A673 (cell line): ENCODE results near the gene FHIT. TPM values are rescaled to one million over a fixed set of nuclear protein-coding genes. Genes with fewer than 3 reads are reported as not detected.

ENCODE experiments used
- BruUV-seq: library from RNA; stranded (reverse); fragments of 400-500 nt; replicated peaks from 2 replicates; lab custom pipeline; 2021; lab: Mats Ljungman, UMichigan
- CTCF ChIA-PET: fragments of 300-600 bp; sonication (Branson Sonifier 250); formaldehyde crosslinking; loops from one replicate; lab custom pipeline; 2022; ENCODE audit warnings: antibody characterized with exemption; lab: Charles Lee
- POLR2A ChIA-PET: fragments of 300-600 bp; sonication (Branson Sonifier 250); formaldehyde crosslinking; loops from one replicate; lab custom pipeline; 2022; ENCODE audit warnings: antibody characterized with exemption; ENCODE audit not compliant: low non-redundant PET; lab: Charles Lee
- DNase-seq: peaks from one replicate; pipeline ENCODE4 v3.0.0-alpha.2; 2015; ENCODE audit warnings: low spot score
- H3K27ac ChIP-seq: fragments of 200-600 bp; sonication (generic); 2 replicates; pipeline ENCODE4 v1.5.1; 2016; ENCODE audit warnings: mixed run types, low read depth, mild to moderate bottlenecking, mixed read lengths, antibody characterized with exemption, low read length; ENCODE audit not compliant: poor library complexity, severe bottlenecking
- H3K27me3 ChIP-seq: fragments of 200-600 bp; sonication (generic); replicated peaks from 2 replicates; pipeline ENCODE4 v1.6.1; 2017; ENCODE audit warnings: mixed run types, low read depth, mild to moderate bottlenecking, mixed read lengths, antibody characterized with exemption, low read length; ENCODE audit not compliant: insufficient read depth, poor library complexity
- H3K36me3 ChIP-seq: fragments of 200-600 bp; sonication (generic); 2 replicates; pipeline ENCODE4 v1.6.1; 2016; ENCODE audit warnings: mixed run types, mild to moderate bottlenecking, mixed read lengths, antibody characterized with exemption, low read length; ENCODE audit not compliant: insufficient read depth, poor library complexity, severe bottlenecking
- H3K4me1 ChIP-seq: fragments of 200-600 bp; sonication (generic); 2 replicates; pipeline ENCODE4 v1.6.1; 2017; ENCODE audit warnings: mixed run types, mild to moderate bottlenecking, mixed read lengths, antibody characterized with exemption, low read length; ENCODE audit not compliant: insufficient read depth, poor library complexity, severe bottlenecking
- H3K4me3 ChIP-seq: fragments of 200-600 bp; sonication (generic); 2 replicates; pipeline ENCODE4 v1.5.1; 2016; ENCODE audit warnings: low read depth, mixed run types, mild to moderate bottlenecking, mixed read lengths, low read length; ENCODE audit not compliant: poor library complexity, severe bottlenecking
- H3K9me3 ChIP-seq: fragments of 200-600 bp; sonication (generic); 2 replicates; pipeline ENCODE4 v1.6.1; 2016; ENCODE audit warnings: mixed run types, low read depth, mild to moderate bottlenecking, mixed read lengths, antibody characterized with exemption, low read length; ENCODE audit not compliant: poor library complexity, severe bottlenecking
- CTCF ChIP-seq: fragments of 300-800, 200-600 bp; sonication (generic); conservative IDR thresholded peaks from 2 replicates; pipeline ENCODE4 v1.5.1; 2017; ENCODE audit warnings: low read depth, mild to moderate bottlenecking, antibody characterized with exemption, low read length, moderate library complexity, mixed read lengths
- EZH2 ChIP-seq: fragments of 200-600 bp; sonication (generic); IDR thresholded peaks from 2 replicates; pipeline ENCODE4 v1.6.1; 2017; ENCODE audit warnings: borderline replicate concordance, low read depth, mild to moderate bottlenecking, mixed read lengths, antibody characterized with exemption, low read length; ENCODE audit not compliant: poor library complexity, severe bottlenecking
- intact Hi-C: fragments of 100-400 bp; cut with micrococcal nuclease; formaldehyde crosslinking; loops from one replicate; pipeline ENCODE4 v1.10.0; 2022; ENCODE audit not compliant: unreplicated experiment
- total RNA-seq: library from RNA; stranded (reverse); gene quantifications from 2 replicates; pipeline ENCODE4 v1.2.3, GENCODE V29; 2021

FHIT gene
- total RNA-seq, 1 experiment from 2014 or later: not detected

- Histone ChIP-seq H3K36me3 (no peaks in the 10 kb centered on the region), H3K4me3 (no peak overlapping the region), H3K27me3 (no peaks in the 10 kb centered on the region), H3K4me1 (no peaks in the 10 kb centered on the region), H3K27ac (no peak overlapping the region), H3K9me3 (no peaks in the 10 kb centered on the region)
- POLR2A ChIA-PET: no interaction called here
- TF ChIP-seq CTCF (no peak), EZH2 (no peak)
- no TSS peak for BruUV-seq
- intact Hi-C loops: no loop called here
- CTCF ChIA-PET: no interaction called here
- DNase-seq: no peak
Observed at GRCh38 chr3:60276615-60277014, 974.6 kb downstream of the FHIT start.

- H3K27ac ChIP-seq: no peak overlapping the region
- ChIA-PET POLR2A (no interaction called here), CTCF (no interaction called here)
- TF ChIP-seq EZH2 (no peak), CTCF (no peak)
- intact Hi-C loops: no loop called here
- DNase-seq: no peak
- H3K4me3 ChIP-seq: no peak overlapping the region
- H3K36me3 ChIP-seq: no peaks in the 10 kb centered on the region
- H3K27me3 ChIP-seq: no peaks in the 10 kb centered on the region
- no TSS peak for BruUV-seq
- H3K9me3 ChIP-seq: no peaks in the 10 kb centered on the region
- H3K4me1 ChIP-seq: no peaks in the 10 kb centered on the region
Observed at GRCh38 chr3:60274646-60275045, 976.6 kb downstream of the FHIT start.

GRCh38 chr3:60274098-60274497 lies 977.2 kb downstream of the FHIT start:
- Histone ChIP-seq H3K27me3 (no peaks in the 10 kb centered on the region), H3K36me3 (no peaks in the 10 kb centered on the region), H3K4me1 (no peaks in the 10 kb centered on the region), H3K9me3 (no peaks in the 10 kb centered on the region), H3K4me3 (no peak overlapping the region), H3K27ac (no peak overlapping the region)
- intact Hi-C loops: no loop called here
- ChIA-PET POLR2A (no interaction called here), CTCF (no interaction called here)
- no peak for TF ChIP-seq CTCF
- no peak for TF ChIP-seq EZH2
- no peak for DNase-seq
- BruUV-seq: no TSS peak
